ENCODE data around the gene TSPAN9.

The TSPAN9 gene

GRCh38 chr12:3275171-3276041, 198.2 kb downstream of the TSPAN9 start:
- H3K4me3 ChIP-seq (ENCODE audit: low read depth, low read length), result no peak overlapping the region
- TF ChIP-seq, protein P1, sequence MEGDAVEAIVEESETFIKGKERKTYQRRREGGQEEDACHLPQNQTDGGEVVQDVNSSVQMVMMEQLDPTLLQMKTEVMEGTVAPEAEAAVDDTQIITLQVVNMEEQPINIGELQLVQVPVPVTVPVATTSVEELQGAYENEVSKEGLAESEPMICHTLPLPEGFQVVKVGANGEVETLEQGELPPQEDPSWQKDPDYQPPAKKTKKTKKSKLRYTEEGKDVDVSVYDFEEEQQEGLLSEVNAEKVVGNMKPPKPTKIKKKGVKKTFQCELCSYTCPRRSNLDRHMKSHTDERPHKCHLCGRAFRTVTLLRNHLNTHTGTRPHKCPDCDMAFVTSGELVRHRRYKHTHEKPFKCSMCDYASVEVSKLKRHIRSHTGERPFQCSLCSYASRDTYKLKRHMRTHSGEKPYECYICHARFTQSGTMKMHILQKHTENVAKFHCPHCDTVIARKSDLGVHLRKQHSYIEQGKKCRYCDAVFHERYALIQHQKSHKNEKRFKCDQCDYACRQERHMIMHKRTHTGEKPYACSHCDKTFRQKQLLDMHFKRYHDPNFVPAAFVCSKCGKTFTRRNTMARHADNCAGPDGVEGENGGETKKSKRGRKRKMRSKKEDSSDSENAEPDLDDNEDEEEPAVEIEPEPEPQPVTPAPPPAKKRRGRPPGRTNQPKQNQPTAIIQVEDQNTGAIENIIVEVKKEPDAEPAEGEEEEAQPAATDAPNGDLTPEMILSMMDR (IDR thresholded peaks at IDR 0.05; ENCODE audit: borderline replicate concordance, insufficient read depth, low read depth, low read length), result peak; percentile 93

- TF ChIP-seq, protein P1 (IDR thresholded peaks at IDR 0.05; ENCODE audit: borderline replicate concordance, insufficient read depth, low read depth, low read length), result no peak
Observed at GRCh38 chr12:3276226-3276625, 199.0 kb downstream of the TSPAN9 start.

GRCh38 chr12:3277306-3277943, 200.2 kb downstream of the TSPAN9 start:
- no peak overlapping the region for H3K4me3 ChIP-seq (ENCODE audit: low read depth, low read length)
- TF ChIP-seq, protein P1 (IDR thresholded peaks at IDR 0.05; ENCODE audit: borderline replicate concordance, insufficient read depth, low read depth, low read length), result no peak

More at GRCh38 chr12:3276226-3276625, 199.0 kb downstream of the TSPAN9 start:
- H3K4me3 ChIP-seq (ENCODE audit: low read depth, low read length), result no peak overlapping the region

DNA sequence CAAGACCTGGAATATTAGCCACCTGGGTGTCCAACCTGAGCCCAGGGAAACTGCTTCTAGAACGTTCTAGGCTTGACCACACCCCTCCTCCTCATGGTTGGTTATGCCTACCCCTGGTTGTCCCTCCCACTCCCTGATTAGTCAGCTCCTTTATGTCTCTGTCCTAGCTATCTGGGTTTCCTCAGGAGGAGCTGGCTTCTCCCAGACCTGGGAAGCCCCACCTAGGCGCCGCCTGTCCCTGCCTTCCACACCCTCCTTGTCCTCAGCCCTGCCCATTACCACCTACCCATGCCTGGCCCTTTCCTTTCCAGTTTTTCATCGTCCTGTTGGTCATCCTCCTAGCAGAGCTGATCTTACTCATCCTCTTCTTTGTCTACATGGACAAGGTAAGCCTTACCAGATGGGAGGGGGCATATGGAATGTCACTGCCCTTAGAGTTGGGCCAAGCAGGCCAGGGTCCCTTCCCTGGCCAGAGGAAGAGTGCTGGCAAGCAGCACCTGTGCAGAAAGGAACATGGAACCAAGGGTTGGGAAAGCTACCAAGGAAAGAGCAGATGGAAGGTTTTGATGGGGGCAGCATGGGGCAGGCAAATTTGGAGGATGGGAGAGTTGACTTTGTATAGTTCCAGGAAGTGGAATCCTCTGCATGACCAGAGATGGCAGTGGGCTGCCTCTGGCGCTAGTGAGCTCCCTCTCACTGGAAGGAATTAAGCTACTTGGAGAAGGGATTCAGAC, 201.7 kb downstream of the TSPAN9 start:
- TF ChIP-seq, protein P1 (IDR thresholded peaks at IDR 0.05; ENCODE audit: borderline replicate concordance, insufficient read depth, low read depth, low read length), result no peak

DNA sequence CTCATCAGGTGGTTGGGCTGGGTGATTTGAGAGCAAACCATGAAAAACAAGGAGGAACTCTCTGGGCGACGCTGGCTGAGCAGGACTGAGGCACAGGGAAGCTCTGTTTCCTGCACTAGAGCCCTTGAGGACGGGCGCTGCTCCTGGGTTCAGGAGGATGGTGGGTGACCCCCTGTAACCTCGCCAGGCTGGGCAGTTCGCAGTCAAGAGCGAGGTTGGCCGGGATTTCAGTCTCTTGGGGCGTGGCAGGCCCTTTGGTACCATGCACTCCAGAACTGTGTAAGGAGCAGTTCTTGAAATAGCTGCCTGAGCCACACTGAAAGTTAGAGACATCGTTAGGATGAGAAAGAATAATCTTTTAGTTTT, 202.2 kb downstream of the TSPAN9 start:
- H3K4me3 ChIP-seq (ENCODE audit: low read depth, low read length), result no peak overlapping the region

More for the DNA sequence above, 201.7 kb downstream of the TSPAN9 start:
- H3K4me3 ChIP-seq (ENCODE audit: low read depth, low read length), result no peak overlapping the region

DNA sequence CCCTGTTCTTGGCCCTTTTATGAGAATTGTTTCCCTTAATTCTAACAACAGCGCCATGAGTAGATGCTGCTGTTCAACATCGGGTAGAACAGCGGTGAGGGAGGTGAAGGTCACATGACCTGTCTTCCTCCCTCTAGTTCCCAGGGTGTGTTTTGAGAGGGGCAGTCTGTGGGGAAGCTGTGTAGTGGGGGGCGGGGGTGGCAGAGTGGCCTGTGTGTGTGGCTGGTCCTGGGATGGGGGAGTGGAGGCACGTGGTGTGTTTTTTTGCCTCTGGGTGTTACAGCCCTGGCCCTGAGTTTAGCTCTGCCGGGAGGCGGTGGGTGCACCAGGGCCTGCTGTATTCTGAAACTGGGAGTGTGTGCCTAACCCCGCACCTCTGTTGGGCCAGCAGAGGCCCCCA, 202.7 kb downstream of the TSPAN9 start:
- TF ChIP-seq, protein P1 (IDR thresholded peaks at IDR 0.05; ENCODE audit: borderline replicate concordance, insufficient read depth, low read depth, low read length), result no peak
- no peak overlapping the region for H3K4me3 ChIP-seq (ENCODE audit: low read depth, low read length)

More for the DNA sequence above, 202.2 kb downstream of the TSPAN9 start:
- TF ChIP-seq, protein P1 (IDR thresholded peaks at IDR 0.05; ENCODE audit: borderline replicate concordance, insufficient read depth, low read depth, low read length), result no peak
